CD4-positive, alpha-beta T cell treated with Interleukin-15 for 1 hour (primary cell): Measurements from ENCODE around the gene TSPAN9.
A peak's percentile ranks its signal among the peaks of the same experiment; 100 is the strongest.

Experiments
- DNase-seq: peaks from one replicate; pipeline ENCODE4 v3.0.0-alpha.2; 2020

Gene TSPAN9

DNA sequence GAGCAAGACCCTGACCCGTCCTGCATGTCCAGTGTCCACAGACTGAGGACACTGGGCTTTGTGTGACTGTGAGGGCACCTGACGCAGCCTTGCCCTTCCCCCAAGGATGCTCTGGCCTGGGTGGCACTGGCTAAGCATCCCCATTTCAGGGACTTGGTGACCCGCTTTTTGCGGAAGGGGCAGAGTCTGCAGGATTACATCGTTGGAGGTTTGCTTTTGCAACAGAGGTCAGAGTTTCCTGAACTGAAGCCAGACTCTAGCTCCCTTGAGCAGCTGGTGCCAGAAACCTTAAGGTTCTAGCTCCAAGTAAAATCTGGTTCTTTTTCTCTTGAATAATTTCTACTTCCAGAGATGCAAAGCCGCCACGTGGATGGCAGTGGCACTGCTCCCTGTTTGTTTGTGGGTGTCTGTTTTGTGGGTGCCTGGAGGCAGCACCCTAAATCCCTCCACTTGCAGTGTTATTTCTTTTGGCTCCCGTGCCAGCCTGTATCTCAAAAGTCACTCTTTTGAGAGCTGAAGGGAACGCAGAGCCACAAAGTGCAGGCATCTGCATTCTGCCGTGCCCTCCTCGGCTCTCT is 184.7 kb downstream of the TSPAN9 start:
- DNase-seq = no peak

DNA sequence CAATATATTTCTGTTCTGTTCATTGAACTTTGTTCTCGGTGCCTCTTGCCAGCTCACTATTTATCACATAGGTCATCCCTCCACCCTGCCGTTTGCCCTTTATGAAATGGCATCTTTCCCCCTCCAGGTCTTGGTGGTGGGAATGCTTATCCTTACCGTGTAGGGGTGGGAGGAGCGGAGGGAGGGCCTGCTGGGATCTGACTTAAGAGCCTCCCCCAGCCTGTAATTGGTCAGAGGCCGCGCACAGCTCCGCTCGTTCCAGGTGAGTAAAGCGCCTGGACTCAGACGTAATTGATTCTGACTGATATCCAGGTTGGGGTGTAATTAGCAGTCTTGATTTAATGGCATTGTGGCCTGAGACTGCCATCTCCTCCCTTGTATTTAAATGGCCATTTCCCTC is 185.3 kb downstream of the TSPAN9 start:
- DNase-seq = no peak

DNA sequence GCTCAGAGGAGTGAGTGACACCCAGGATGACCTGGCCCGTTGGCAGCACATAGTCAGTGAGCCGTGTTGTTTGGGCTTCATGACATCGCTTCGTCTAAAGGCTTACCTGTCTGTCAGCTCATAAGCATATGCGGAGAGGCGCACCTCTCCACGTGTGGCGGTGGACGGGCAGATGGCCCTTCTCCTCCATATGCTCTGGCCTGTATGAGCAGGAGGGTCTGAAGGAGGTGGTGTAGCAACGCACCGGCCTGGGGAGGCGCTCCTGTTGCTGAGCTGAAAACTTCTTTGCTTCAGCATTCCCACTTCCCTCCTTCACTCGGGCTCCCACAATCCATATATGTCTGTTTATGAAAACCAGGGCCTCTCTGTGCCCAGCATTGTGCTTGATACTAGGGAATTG is 186.1 kb downstream of the TSPAN9 start:
- no peak for DNase-seq

DNA sequence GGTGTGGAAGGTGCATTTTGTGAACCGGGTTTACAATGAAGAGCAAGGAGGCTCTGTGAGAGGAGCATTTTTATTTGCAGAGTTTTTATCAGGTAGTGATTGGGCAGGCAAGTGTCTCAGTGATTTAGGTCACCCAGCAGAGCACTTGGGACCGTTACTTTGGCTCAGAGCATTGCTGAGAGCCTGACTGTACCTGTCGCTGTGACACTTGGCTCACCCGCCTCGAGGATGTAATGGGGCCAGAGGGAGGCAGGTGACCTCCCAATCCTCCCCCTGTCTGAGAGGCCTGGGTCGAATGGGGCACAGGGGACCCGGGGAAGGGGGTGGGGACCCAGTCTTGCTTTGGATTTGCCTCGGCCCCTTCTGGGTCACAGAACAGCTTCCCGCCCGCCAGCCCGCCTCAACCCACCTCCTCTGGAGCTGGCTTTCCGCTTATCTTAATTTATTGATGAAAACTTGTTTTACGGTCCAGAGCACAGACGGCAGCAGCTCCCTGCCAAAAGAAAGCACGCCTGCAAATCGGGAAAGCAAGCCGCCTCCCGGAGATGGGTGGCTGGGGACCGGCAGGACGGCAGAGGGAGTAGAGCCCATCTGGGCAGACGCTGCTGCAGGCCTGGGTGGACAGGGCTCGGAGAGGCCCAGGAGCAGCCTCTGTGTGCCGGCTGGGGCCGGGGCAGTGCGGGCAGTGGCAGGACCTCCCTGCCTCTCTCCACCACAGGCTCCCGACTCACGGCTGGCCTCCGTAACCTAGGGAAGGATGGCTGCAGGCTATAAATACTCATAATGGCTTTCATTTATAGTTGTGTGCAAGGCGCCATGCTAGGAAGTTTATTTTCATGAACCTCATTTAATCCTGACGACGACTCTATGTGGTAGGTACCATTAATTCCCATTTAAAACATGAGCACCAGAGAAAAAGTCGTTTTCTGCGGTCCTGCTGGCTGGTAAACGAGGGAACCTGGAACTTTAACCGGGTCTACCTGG is 187.1 kb downstream of the TSPAN9 start:
- DNase-seq = no peak

DNA sequence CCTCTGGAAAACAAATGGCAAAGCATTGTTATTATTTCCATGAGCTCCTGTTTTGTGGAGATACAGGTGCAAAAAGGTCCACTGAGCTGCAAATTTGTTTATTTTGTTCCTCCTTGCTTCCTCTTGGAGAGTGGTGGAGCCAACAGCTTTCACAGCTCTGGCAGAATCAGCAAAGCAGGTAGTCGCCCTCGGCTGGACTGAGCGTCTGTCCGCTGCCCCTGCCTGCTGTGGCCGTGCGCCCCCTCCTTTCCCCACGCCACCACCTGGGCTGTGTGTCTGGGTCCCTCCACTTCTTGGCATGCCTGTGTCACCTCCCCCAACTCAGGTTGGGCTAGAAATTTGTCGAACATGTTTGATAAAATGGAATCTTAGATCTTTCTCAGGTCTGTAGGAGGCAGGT is 188.2 kb downstream of the TSPAN9 start:
- no peak for DNase-seq

DNA sequence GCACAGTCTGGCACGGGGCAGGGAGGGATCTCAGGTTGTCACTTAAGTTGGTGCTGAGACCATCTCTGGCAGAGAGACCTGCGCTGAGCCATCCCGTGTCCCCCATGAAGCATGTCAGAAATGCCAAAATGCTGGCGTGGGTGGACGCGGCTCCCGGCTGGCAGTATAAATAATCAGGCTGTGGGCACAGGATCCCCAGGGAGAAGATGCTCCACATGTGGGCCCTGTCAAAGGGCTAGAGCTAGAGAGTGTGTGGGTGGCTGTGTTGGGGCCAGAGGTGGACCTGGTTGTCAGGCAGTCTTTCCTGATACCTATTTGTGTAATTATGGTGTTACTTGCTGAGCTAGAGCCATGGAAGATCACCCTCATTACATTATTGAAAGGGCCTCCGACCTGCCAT is 189.5 kb downstream of the TSPAN9 start:
- no peak for DNase-seq

DNA sequence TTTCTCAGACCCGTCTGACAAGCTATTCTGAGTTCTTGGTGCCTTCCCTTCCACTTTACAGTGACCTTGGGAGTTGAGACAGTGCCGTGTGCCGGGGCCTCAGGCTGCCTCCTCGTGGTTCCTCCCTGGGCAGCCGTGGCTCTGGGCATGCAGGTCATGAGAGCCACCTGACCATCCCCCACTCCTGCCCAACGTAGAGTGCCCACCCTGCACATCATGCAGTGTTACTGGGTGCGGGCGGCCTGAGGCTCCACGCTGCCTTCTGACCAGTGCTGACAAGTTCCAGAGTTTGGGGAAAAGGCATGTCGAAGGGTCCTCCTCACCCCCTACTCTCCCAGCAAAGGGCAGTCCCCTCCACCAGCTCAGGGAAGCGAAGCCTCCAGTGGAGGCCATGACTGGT is 190.5 kb downstream of the TSPAN9 start:
- DNase-seq = no peak

DNA sequence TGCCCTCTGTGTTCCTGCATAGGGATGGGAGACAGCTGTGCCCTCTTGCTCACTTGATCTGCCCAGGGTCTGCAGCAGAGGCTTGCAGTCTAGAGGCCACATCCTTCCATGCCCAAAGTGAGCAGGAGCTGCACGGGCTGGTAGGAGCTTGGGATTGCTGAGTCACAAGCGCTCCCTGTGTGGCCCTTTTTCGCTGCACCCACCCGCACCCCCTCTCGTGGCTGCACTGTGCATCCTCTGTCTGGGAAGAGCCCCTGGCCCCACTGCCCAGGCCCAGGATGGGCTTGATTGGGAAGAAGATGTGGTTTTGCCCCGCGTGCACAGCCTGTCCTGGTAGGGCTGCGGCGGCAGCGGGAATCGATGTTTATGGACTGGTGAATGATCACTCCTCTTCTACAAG is 192.4 kb downstream of the TSPAN9 start:
- DNase-seq = no peak

DNA sequence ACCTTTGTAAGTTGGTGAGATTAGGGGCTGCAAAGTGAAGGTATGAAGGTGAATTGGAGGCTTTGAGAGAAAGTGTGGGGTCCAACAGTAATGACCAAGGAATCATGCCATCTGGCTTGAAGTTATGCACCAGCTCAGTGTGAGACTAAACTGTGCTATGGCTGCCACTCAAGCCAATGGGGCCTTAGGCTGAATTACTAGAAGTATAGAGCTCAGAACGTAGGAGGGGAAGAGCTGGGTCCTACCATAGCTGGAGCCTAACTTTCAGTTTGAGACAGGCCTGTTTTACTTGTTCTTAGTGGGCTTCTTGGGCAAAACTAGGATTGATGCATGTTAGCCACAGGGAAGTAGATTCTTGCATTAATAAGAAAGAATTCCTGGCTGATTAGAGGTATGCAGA is 194.0 kb downstream of the TSPAN9 start:
- no peak for DNase-seq

DNA sequence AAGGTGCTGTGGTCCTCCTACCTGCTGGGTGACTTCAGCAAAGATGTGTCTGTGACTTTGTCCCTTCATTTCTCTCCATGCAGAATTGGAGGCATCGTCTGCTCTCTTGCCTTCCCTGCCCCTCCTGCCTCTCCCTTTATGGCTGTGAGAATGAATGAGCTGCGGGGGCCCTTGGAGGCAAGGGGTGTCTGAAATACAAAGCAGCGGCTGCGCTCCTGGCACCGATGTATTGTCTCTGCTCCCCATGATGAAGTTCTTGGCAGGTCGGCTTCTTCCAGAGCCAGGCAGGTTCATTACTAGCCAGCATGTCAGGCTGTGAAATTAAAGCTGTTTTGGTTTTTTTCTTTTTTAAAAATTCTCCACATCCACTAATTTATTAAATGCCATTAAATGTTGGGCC is 194.5 kb downstream of the TSPAN9 start:
- no peak for DNase-seq

DNA sequence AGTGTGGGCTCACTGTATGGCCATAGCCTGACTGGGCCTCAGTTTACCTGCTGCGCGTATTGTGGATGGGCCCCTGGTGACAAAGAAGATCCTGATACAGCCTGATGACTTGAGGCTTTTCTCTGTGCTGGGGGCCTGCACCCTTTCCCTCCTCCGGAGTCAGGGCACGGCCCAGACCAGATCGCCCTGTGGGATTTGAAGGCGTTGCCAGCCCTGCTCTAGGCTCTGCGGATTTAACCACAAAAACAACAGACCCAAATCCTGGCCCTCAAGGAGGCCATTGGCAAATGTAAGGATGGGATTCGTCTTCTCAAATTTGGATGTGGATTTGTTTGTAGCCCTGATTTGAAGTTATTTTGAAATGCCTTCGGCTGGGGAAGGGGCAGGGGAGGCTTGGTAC is 195.8 kb downstream of the TSPAN9 start:
- no peak for DNase-seq

DNA sequence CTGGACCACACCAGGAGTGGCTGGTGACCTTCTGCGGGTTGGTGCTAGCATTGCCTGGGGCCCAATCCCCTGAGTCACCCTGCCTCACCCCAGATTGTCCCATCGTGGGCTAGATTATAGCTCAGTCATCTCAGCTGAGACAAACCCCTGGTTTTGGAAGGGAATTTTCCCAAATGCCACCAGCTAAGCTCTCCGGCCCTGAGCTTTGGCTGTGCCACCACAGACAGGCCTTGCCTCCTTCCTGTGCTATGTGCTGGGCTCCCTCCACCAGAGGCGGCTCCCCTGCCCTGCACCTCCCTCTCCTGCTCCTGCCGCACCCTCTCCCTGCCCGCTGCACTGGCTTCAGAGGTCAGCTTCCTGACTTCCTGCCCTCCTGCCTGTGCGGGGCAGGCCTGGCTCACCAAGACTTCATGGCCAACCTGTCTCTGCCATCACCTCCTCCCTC is 196.3 kb downstream of the TSPAN9 start:
- DNase-seq = no peak

DNA sequence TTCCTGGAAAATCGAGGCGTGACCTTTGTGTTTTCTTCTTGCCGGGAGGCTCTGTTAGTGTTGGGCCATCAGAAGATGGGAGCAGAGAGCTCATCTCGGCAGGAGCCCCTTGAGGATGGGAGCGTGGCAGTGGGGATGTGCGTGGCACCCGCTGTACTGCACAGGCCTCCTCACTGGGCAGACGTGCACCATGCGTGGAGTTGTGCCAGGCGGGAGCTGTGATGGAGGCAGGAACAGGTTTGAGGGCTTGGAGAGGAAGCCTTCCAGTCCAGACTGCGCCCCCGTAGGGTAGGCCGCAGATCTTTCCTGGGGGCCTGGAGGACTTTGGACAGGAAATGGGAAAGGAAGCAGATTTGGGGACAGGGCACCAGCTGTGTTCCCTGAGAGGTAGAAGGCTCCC is 197.5 kb downstream of the TSPAN9 start:
- no peak for DNase-seq

DNA sequence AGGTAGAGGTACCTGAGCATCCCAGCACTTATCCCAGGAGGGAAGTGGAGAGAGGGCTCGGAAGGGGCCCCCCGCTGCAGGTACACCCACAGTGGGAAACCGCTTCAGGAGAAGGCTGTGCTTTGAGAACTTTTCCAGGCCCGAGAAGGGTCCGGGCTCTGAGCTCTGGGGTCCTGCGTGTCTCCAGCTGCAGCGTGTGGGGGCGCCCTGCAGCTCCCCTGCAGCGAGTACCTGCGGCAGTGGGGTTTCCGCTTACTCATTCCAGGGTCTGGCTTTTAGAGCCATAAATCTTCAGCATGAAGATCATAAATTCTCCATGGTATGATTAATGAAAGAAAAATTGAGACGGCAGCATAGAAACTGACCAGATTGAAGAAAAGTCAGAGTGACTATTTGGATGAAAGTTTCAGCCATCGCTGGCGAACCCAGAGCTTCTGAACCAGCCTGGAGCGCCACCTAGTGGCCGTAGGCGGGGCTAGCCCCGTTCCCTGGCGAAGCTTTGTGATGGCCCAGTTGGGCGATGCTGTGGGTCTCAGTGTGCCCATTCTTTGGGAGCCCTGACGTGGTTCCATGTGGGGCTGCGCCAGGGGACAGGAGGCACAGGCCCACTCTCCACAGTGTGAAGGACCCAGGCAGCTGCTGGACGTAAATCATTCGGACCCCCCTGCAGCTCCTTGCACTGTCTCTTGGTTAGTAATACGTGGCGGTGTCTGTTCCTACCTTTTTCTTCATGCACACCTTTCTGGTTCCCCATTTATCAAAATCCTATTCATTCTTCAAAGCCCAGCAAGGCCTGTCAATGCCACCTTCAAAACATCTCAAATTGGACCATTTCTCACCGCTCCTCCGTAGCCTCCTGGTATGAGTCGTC is 198.2 kb downstream of the TSPAN9 start:
- peak; percentile 38 for DNase-seq

DNA sequence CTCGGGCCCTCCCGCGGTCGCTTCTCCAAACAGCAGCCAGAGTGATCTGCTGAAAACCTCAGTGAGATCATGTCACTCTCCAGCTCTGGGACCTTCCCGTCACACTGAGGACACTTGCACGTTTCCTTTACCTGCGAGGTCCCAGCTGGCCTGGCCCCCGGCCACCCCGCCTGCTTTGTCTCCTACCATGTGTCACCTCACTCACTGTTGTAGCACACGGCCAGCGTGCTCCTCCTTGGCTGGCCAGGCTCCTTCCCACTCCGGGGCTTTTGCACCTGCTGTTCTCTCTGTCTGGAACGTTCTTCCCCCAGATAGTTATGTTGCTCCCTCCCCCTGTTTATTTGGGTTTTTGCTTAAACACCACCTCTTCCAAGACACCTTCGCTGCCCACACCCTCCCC is 199.0 kb downstream of the TSPAN9 start:
- DNase-seq = no peak

DNA sequence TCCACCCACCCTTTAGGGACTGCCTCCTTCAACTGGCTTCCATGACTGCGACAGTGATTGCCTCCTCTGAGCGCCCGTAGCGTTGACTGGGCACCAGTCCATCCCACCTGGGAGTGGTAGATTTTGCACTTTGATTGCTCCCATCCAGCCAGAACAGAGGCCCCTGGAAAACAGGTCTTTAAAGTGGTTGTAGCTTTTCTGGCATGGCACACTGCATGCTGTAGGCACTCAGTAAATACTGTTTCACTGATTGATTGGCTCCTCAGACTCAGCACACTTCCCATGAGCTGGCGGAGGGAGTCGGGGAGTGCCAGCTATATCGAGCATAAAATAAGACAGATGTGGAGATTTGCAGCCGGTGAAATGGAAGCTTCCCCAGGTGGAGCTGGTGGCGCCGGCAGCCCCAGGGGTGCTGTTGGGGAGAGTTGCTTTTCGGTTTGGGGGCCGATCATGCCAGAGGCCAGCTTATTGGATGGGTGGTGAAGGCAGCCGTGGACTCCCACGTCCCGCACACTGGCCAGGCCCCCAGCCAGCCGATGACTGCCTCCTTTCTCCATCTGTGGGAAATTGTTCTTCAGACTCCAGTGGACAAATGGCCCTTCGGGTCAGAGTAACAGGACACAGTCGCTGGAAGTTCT is 200.2 kb downstream of the TSPAN9 start:
- no peak for DNase-seq

DNA sequence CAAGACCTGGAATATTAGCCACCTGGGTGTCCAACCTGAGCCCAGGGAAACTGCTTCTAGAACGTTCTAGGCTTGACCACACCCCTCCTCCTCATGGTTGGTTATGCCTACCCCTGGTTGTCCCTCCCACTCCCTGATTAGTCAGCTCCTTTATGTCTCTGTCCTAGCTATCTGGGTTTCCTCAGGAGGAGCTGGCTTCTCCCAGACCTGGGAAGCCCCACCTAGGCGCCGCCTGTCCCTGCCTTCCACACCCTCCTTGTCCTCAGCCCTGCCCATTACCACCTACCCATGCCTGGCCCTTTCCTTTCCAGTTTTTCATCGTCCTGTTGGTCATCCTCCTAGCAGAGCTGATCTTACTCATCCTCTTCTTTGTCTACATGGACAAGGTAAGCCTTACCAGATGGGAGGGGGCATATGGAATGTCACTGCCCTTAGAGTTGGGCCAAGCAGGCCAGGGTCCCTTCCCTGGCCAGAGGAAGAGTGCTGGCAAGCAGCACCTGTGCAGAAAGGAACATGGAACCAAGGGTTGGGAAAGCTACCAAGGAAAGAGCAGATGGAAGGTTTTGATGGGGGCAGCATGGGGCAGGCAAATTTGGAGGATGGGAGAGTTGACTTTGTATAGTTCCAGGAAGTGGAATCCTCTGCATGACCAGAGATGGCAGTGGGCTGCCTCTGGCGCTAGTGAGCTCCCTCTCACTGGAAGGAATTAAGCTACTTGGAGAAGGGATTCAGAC is 201.7 kb downstream of the TSPAN9 start:
- no peak for DNase-seq

DNA sequence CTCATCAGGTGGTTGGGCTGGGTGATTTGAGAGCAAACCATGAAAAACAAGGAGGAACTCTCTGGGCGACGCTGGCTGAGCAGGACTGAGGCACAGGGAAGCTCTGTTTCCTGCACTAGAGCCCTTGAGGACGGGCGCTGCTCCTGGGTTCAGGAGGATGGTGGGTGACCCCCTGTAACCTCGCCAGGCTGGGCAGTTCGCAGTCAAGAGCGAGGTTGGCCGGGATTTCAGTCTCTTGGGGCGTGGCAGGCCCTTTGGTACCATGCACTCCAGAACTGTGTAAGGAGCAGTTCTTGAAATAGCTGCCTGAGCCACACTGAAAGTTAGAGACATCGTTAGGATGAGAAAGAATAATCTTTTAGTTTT is 202.2 kb downstream of the TSPAN9 start:
- DNase-seq = no peak

DNA sequence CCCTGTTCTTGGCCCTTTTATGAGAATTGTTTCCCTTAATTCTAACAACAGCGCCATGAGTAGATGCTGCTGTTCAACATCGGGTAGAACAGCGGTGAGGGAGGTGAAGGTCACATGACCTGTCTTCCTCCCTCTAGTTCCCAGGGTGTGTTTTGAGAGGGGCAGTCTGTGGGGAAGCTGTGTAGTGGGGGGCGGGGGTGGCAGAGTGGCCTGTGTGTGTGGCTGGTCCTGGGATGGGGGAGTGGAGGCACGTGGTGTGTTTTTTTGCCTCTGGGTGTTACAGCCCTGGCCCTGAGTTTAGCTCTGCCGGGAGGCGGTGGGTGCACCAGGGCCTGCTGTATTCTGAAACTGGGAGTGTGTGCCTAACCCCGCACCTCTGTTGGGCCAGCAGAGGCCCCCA is 202.7 kb downstream of the TSPAN9 start:
- no peak for DNase-seq

DNA sequence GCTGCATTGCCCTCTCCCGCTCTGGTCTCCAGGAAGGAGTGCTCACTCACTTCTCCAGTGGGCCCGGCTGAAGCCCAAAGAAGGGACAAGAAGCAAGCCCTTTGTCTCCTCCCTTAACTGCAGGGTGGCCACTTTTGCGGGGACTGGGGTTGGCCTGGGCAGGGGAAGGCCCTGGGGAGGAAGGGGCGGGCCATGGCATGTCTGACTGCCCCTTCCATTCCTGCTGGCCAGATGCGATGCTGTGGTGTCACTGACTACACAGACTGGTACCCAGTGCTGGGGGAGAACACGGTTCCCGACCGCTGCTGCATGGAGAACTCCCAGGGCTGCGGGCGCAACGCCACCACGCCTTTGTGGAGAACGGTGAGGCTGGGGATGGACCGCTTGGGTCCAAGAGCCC is 203.8 kb downstream of the TSPAN9 start:
- no peak for DNase-seq

DNA sequence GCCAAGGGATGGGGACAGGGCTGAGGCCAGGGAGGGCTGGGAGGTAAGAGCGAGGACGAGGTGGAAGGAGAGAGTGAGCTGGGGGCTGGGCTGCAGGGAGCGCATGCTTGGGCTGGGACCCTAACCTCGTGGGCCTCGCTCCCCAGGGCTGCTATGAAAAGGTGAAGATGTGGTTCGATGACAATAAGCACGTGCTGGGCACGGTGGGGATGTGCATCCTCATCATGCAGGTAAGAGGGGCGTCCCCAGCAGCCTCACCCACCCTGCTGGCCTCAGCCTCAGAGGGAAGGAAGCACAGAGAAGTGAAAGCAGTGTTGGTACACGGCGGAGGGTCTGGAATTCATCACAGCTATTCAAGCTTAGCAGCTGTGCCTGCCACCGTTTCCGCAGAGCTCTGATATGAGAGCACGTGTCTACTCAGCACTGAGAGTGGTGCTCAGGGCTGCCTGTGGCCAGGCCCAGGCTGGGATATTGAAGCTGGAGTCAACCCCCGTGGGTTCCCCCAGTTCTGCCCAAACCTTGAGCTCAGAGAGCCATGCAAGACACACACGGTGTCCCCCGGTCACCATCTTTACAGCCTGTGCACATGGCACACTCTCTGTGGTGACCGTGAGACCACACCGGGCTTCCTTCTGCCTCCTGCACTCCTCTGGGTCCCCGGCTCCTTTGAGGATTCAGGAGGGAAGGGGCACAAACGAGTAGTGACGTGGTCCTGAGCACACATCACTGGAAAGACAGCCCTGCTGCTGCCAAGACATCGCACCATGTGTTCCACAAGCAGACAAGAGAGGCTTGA is 204.6 kb downstream of the TSPAN9 start:
- DNase-seq = no peak

DNA sequence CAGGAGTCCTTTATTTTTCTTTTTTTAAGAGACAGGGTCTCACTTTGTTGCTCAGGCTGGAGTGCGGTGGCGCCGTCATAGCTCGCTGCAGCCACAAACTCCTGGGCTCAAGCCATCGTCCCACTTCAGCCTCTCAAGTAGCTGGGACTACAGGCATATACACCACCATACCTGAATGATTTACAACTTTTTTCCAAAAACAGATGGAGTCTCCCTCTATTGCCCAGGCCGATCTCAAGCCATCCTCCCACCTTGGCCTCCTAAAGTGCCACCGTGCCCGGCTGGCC is 205.1 kb downstream of the TSPAN9 start:
- no peak for DNase-seq
